HepG2 (cell line): ENCODE data around the gene CACNA1G. TPM values are rescaled to one million over a fixed set of nuclear protein-coding genes. Genes with fewer than 3 reads are reported as not detected.
A peak's percentile ranks its signal among the peaks of the same experiment; 100 is the strongest.

ENCODE experiments used
- BCL6 ChIP-seq: IDR thresholded peaks from 2 replicates; pipeline ENCODE4 v1.6.1; 2016; ENCODE audit warnings: missing genetic modification reagents, missing compliant biosample characterization
- BRCA1 ChIP-seq: sonication (generic); formaldehyde crosslinking; IDR thresholded peaks from 2 replicates; pipeline ENCODE4 v1.4.0; 2020; ENCODE audit warnings: missing genetic modification reagents
- CBX1 ChIP-seq: IDR thresholded peaks from one replicate; pipeline ENCODE4 v1.6.1; 2016; ENCODE audit warnings: antibody characterized with exemption, low read depth
- CREM ChIP-seq, 2 experiments: sonication (generic) in 1 of 2; formaldehyde crosslinking in 1 of 2; IDR thresholded peaks; 2 replicates each; pipeline versions ENCODE4 v1.4.0 to v1.6.1; 2016 to 2020; ENCODE audit warnings: antibody characterized with exemption in 1 of 2, mild to moderate bottlenecking in 1 of 2, missing genetic modification reagents in 1 of 2
- DMTF1 ChIP-seq: sonication (generic); formaldehyde crosslinking; IDR thresholded peaks from 2 replicates; pipeline ENCODE4 v1.4.0; 2020; ENCODE audit warnings: mild to moderate bottlenecking, missing genetic modification reagents
- HOXA3 ChIP-seq: sonication (generic); formaldehyde crosslinking; IDR thresholded peaks from 2 replicates; pipeline ENCODE4 v1.5.0; 2020; ENCODE audit warnings: missing genetic modification reagents
- KLF6 ChIP-seq: IDR thresholded peaks from 2 replicates; pipeline ENCODE4 v1.8.0; 2016; ENCODE audit warnings: missing biosample characterization, missing genetic modification reagents
- MEIS2 ChIP-seq: sonication (generic); formaldehyde crosslinking; IDR thresholded peaks from 2 replicates; pipeline ENCODE4 v1.9.0; 2021; ENCODE audit warnings: mild to moderate bottlenecking, missing genetic modification reagents
- POLR2AphosphoS2 ChIP-seq: IDR thresholded peaks from 2 replicates; pipeline ENCODE4 v1.6.1; 2011; ENCODE audit warnings: low read depth, low read length, improper control_type of control experiment
- RELA ChIP-seq: sonication (generic); formaldehyde crosslinking; IDR thresholded peaks from 2 replicates; pipeline ENCODE4 v1.4.0; 2020; ENCODE audit warnings: missing genetic modification reagents
- SSRP1 ChIP-seq: IDR thresholded peaks from 2 replicates; pipeline ENCODE4 v1.6.1; 2016; ENCODE audit warnings: control low read depth
- STAT5B ChIP-seq: sonication (generic); formaldehyde crosslinking; IDR thresholded peaks from 2 replicates; pipeline ENCODE4 v1.4.0; 2020; ENCODE audit warnings: missing genetic modification reagents
- ZFP36 ChIP-seq: fragments of 150-350 bp; IDR thresholded peaks from 2 replicates; pipeline ENCODE4 v1.6.1; 2018; ENCODE audit warnings: borderline replicate concordance, low read length, low read depth; ENCODE audit not compliant: partially characterized antibody
- ZMYM2 ChIP-seq: sonication (generic); formaldehyde crosslinking; IDR thresholded peaks from 2 replicates; pipeline ENCODE4 v1.8.0; 2022; ENCODE audit warnings: mild to moderate bottlenecking, missing genetic modification reagents
- ZNF253 ChIP-seq: sonication (generic); formaldehyde crosslinking; IDR thresholded peaks from 2 replicates; pipeline ENCODE4 v1.8.0; 2022; ENCODE audit warnings: mild to moderate bottlenecking, missing genetic modification reagents, borderline replicate concordance
- ZNF441 ChIP-seq: sonication (generic); formaldehyde crosslinking; IDR thresholded peaks from 2 replicates; pipeline ENCODE4 v1.7.0; 2021; ENCODE audit warnings: missing genetic modification reagents, borderline replicate concordance
- ZNF510 ChIP-seq: sonication (generic); formaldehyde crosslinking; IDR thresholded peaks from 2 replicates; pipeline ENCODE4 v1.4.0; 2020; ENCODE audit warnings: low read depth, mild to moderate bottlenecking, missing genetic modification reagents
- ZNF577 ChIP-seq: sonication (generic); formaldehyde crosslinking; IDR thresholded peaks from 2 replicates; pipeline ENCODE4 v1.4.0; 2020; ENCODE audit warnings: mild to moderate bottlenecking, low read depth, missing genetic modification reagents, borderline replicate concordance
- ZNF605 ChIP-seq: sonication (generic); formaldehyde crosslinking; IDR thresholded peaks from 2 replicates; pipeline ENCODE4 v1.8.0; 2022; ENCODE audit warnings: mild to moderate bottlenecking, missing genetic modification reagents
- ZNF672 ChIP-seq: sonication (generic); formaldehyde crosslinking; IDR thresholded peaks from 2 replicates; pipeline ENCODE4 v1.8.1; 2022; ENCODE audit warnings: missing genetic modification reagents
- ZNF747 ChIP-seq: sonication (generic); formaldehyde crosslinking; IDR thresholded peaks from 2 replicates; pipeline ENCODE4 v1.8.1; 2023; ENCODE audit warnings: missing genetic modification reagents, mild to moderate bottlenecking, borderline replicate concordance
- ZZZ3 ChIP-seq: sonication (generic); formaldehyde crosslinking; IDR thresholded peaks from 2 replicates; pipeline ENCODE4 v1.4.0; 2020; ENCODE audit warnings: missing genetic modification reagents, mild to moderate bottlenecking, borderline replicate concordance
- polyA plus RNA-seq, 8 experiments: library from polyadenylated mRNA; depleted of rRNA in 3 of 8; stranded (reverse) in 7 of 8; unstranded in 1 of 8; fragments of >200 nt; fragmentation: Illumina TruSeq in 4 of 8; extraction: Trizol in 4 of 8; gene quantifications; 2 replicates each; pipeline versions ENCODE4 v1.2.1 to v1.2.3, GENCODE V29; 2011 to 2016; ENCODE audit warnings: low read depth in 4 of 8, missing spikeins in 1 of 8, mixed read lengths in 1 of 8; ENCODE audit not compliant: insufficient read depth in 1 of 8
- total RNA-seq, 5 experiments: library from RNA; depleted of rRNA; stranded (reverse); fragments of >200 nt; fragmentation: Illumina TruSeq; extraction: Trizol; gene quantifications; 2 replicates each; pipeline ENCODE4 v1.2.3, GENCODE V29; 2016; ENCODE audit warnings: low read depth in 1 of 5
- TF ChIP-seq, protein P1 (sequence below): fragments of 450-650 bp; IDR thresholded peaks from 2 replicates; pipeline ENCODE4 v1.6.1; 2016
- TF ChIP-seq, protein P2 (sequence below): sonication (generic); formaldehyde crosslinking; IDR thresholded peaks from 2 replicates; pipeline ENCODE4 v1.8.1; 2022; ENCODE audit warnings: mild to moderate bottlenecking, missing genetic modification reagents

Gene CACNA1G
- total and polyA plus RNA-seq, 2 of the 13 experiments (the other 11 are each of a cell fraction or from before 2014, with no cell fraction given), result 0.02 TPM; not detected in 1

DNA sequence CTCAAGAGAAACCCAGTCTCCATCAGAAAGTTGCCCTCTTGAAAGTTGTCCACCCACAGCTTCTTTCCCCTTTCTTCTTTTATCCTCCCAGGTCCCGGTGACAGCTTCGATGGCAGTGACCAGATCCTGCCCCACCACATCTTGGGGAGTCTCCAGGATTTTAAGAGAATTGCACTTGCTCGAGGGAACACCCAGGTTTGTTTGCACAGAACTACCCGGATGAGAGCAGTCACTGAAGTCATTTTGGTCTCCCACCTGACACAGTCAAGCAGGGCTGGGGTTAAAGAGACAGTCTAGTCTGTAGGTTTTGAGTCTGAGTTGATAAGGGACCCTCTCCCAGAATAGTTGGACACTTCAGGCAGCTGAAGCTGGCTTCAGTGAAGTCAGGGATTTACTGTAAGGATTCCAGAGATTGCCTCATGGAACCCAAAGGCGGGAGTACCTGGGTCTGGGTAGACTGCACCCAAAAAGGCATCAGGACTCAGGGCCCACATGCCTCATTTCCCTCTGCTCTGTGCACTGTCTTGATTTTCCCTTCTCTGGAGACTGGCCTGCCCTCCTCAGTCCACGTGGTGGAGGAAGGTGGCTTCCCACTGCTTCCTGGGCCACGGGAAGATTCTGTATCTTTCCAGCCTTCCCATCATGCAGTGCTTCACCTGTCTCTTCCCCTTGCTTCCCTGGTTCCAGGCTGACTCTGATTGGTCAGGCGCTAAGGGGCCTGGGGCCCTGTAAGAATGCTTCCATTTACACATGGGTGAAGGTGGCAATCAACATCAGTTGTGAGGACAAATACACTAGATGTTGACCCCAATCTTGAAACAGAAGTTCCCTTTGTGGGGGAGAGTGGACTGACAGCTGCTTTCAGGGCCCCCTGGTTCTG, 42.8 kb upstream of the CACNA1G start (continued):
- TF ChIP-seq ZMYM2 (CRISPR knock-in tag) (no peak), ZFP36 (no peak), ZNF441 (CRISPR knock-in tag) (no peak), ZZZ3 (no peak), DMTF1 (no peak), MEIS2 (no peak), ZNF747 (CRISPR knock-in tag) (0 out of 2 replicates have a peak, but pooled peaks have one; percentile 4), CBX1 (peak; percentile 51), ZNF253 (CRISPR knock-in tag) (0 out of 2 replicates have a peak, but pooled peaks have one; percentile 1), ZNF577 (CRISPR knock-in tag) (no peak), STAT5B (CRISPR knock-in tag) (no peak), RELA (CRISPR knock-in tag) (no peak), ZNF510 (CRISPR knock-in tag) (0 out of 2 replicates have a peak, but pooled peaks have one; percentile 19), CREM (IDR thresholded peaks at IDR 0.05) (no peak), CREM (CRISPR knock-in tag; IDR thresholded peaks at IDR 0.05) (no peak), BRCA1 (CRISPR knock-in tag) (no peak), POLR2AphosphoS2 (no peak), KLF6 (CRISPR knock-in tag) (no peak), HOXA3 (no peak), SSRP1 (CRISPR knock-in tag) (no peak; the same call in 1 of the 2 replicates), ZNF605 (CRISPR knock-in tag) (0 out of 2 replicates have a peak, but pooled peaks have one; percentile 57), BCL6 (CRISPR knock-in tag) (no peak), ZNF672 (CRISPR knock-in tag) (no peak)
- TF ChIP-seq, protein P1, sequence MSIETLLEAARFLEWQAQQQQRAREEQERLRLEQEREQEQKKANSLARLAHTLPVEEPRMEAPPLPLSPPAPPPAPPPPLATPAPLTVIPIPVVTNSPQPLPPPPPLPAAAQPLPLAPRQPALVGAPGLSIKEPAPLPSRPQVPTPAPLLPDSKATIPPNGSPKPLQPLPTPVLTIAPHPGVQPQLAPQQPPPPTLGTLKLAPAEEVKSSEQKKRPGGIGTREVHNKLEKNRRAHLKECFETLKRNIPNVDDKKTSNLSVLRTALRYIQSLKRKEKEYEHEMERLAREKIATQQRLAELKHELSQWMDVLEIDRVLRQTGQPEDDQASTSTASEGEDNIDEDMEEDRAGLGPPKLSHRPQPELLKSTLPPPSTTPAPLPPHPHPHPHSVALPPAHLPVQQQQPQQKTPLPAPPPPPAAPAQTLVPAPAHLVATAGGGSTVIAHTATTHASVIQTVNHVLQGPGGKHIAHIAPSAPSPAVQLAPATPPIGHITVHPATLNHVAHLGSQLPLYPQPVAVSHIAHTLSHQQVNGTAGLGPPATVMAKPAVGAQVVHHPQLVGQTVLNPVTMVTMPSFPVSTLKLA, result no peak
- TF ChIP-seq, protein P2, sequence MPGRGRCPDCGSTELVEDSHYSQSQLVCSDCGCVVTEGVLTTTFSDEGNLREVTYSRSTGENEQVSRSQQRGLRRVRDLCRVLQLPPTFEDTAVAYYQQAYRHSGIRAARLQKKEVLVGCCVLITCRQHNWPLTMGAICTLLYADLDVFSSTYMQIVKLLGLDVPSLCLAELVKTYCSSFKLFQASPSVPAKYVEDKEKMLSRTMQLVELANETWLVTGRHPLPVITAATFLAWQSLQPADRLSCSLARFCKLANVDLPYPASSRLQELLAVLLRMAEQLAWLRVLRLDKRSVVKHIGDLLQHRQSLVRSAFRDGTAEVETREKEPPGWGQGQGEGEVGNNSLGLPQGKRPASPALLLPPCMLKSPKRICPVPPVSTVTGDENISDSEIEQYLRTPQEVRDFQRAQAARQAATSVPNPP, result no peak
